IPS-18c (cell line): Measurements from ENCODE around the gene TMEM185B.
A peak's percentile ranks its signal among the peaks of the same experiment; 100 is the strongest.

Source experiments
- H3K4me3 ChIP-seq: 2 replicates; pipeline ENCODE4 v1.7.0; 2013; ENCODE audit warnings: low read depth, mild to moderate bottlenecking, low read length, moderate library complexity; ENCODE audit not compliant: insufficient read depth
- H3K9me3 ChIP-seq: one replicate; pipeline ENCODE4 v1.6.1; 2013; ENCODE audit warnings: mild to moderate bottlenecking, low read length, moderate library complexity; ENCODE audit not compliant: control insufficient read depth, insufficient read depth

TMEM185B gene

GRCh38 chr2:120224735-120225548 lies 1.7 kb upstream of the TMEM185B start:
- Histone ChIP-seq H3K4me3 (no peak overlapping the region), H3K9me3 (peaks cover 4% of the 10 kb centered on the region)

- no peak overlapping the region for H3K4me3 ChIP-seq
- H3K9me3 ChIP-seq = peaks cover 4% of the 10 kb centered on the region
These were observed 1.1 kb upstream of the TMEM185B start for GRCh38 chr2:120224256-120224655.

- Histone ChIP-seq H3K4me3 (peak overlapping the region; percentile 66; the same call in 1 of the 2 replicates), H3K9me3 (peaks cover 4% of the 10 kb centered on the region)
These were observed 790 bp downstream of the TMEM185B start for GRCh38 chr2:120222186-120223033.

GRCh38 chr2:120221616-120222015 lies 1.6 kb downstream of the TMEM185B start:
- Histone ChIP-seq H3K9me3 (peaks cover 4% of the 10 kb centered on the region), H3K4me3 (no peak overlapping the region)

GRCh38 chr2:120220756-120221155 lies 2.4 kb downstream of the TMEM185B start:
- peaks cover 4% of the 10 kb centered on the region for H3K9me3 ChIP-seq
- H3K4me3 ChIP-seq = no peak overlapping the region

GRCh38 chr2:120219766-120220165 lies 3.4 kb downstream of the TMEM185B start:
- Histone ChIP-seq H3K9me3 (peaks cover 4% of the 10 kb centered on the region), H3K4me3 (no peak overlapping the region)

- H3K9me3 ChIP-seq = peaks cover 4% of the 10 kb centered on the region
These were observed 3.9 kb downstream of the TMEM185B start for GRCh38 chr2:120219291-120219690.

GRCh38 chr2:120218181-120218580 lies 5.0 kb downstream of the TMEM185B start:
- H3K9me3 ChIP-seq = peaks cover 4% of the 10 kb centered on the region

More at GRCh38 chr2:120219291-120219690, 3.9 kb downstream of the TMEM185B start:
- no peak overlapping the region for H3K4me3 ChIP-seq

GRCh38 chr2:120210270-120210693 lies 12.9 kb downstream of the TMEM185B start:
- Histone ChIP-seq H3K9me3 (no peaks in the 10 kb centered on the region), H3K4me3 (no peak overlapping the region)

More at GRCh38 chr2:120218181-120218580, 5.0 kb downstream of the TMEM185B start:
- H3K4me3 ChIP-seq = no peak overlapping the region

- Histone ChIP-seq H3K9me3 (no peaks in the 10 kb centered on the region), H3K4me3 (no peak overlapping the region)
These were observed 13.6 kb downstream of the TMEM185B start for GRCh38 chr2:120209427-120210269.

- no peaks in the 10 kb centered on the region for H3K9me3 ChIP-seq
These were observed 14.5 kb downstream of the TMEM185B start for GRCh38 chr2:120208381-120209353.

GRCh38 chr2:120206022-120206581 lies 17.1 kb downstream of the TMEM185B start:
- H3K9me3 ChIP-seq = no peaks in the 10 kb centered on the region
- H3K4me3 ChIP-seq = no peak overlapping the region

More at GRCh38 chr2:120208381-120209353, 14.5 kb downstream of the TMEM185B start:
- H3K4me3 ChIP-seq = no peak overlapping the region

GRCh38 chr2:120204945-120205670 lies 18.1 kb downstream of the TMEM185B start:
- Histone ChIP-seq H3K9me3 (no peaks in the 10 kb centered on the region), H3K4me3 (no peak overlapping the region)

GRCh38 chr2:120204417-120204816 lies 18.8 kb downstream of the TMEM185B start:
- H3K9me3 ChIP-seq = no peaks in the 10 kb centered on the region
- H3K4me3 ChIP-seq = no peak overlapping the region

- H3K9me3 ChIP-seq = no peaks in the 10 kb centered on the region
- no peak overlapping the region for H3K4me3 ChIP-seq
These were observed 19.2 kb downstream of the TMEM185B start for GRCh38 chr2:120204022-120204405.
